NOMO-1 (cell line): Measurements from ENCODE around the gene CHRNA1.

Experiments
- DNase-seq, 2 experiments: peaks; one replicate each; lab custom pipeline; 2025; ENCODE audit not compliant: unreplicated experiment in 2 of 2; lab: John Stamatoyannopoulos, UW

CHRNA1 gene

DNA sequence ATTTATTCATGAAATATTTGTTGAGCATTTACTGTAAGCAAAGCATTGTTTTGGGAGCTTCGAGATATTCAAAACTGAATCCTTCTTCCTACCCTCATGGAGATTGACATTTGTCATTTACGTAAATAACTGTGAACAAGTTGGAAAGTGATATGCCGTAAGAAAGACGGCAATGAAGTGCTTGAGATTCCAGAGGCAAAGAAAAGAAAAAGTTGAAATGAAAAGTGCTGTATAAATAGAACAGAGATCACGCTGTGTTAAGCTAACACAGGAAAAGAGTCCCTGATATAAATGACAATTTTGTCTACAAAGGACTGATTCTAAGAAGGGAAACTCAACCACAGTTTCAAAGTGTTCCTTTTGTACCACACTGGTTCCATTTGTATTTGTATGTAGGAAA is 1.8 kb downstream of the CHRNA1 start:
- no peak for DNase-seq

- no peak for DNase-seq
Observed at GRCh38 chr2:174761837-174762236, 2.4 kb downstream of the CHRNA1 start.

- DNase-seq, result no peak
Observed at GRCh38 chr2:174760845-174761473, 3.3 kb downstream of the CHRNA1 start.

DNA sequence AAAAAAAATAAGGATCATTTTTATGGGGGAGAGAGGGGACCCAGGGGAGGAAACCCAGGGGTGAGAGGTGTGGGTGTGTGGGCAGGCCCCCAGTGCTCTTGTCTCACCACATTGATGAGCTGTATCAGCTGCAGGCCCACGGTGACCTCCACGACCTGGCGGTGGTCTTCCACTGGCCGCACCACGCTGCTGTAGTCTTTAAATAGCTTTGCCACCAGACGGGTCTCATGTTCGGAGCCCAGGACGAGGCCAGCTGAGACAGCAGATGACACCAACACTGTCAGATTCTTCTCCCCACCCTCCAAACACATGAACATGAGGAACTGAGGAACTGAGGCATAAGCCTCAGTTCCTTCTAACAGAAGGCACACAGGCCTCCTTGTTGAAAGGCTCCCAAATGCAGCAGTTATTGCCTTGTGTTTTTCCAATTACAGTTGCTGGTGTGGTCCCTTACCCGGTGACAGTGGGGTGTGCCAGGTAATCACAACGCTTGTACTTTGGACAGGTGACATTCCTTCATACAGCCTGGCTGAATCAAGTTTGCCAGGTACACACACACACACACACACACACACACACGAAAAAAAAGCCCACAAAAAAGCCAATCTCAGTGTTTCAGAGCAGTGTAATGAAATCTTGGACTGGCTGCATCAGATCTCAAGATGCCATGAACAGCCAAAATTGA is 4.7 kb downstream of the CHRNA1 start:
- DNase-seq, result no peak

DNA sequence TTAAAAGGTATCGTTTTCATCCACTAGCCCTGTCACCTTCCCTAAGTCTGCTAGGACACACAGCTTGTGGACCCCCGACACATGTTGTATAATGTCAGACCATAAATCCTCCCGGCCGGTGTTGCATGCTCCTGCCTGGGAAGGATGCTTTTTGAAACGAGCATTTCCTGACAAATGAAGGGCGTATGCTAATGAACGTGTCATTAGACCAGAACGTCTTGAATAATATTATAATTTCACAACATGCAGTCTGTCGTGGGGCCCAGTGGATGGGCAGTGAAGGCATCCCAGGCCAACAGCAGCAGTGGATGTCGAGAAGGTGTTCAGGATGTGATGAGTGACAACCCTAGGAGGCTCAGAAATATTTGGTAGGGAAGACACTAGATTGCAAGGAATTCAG is 7.5 kb downstream of the CHRNA1 start:
- DNase-seq, result no peak

GRCh38 chr2:174753038-174753633 is 11.1 kb downstream of the CHRNA1 start:
- no peak for DNase-seq

GRCh38 chr2:174752403-174753037 is 11.8 kb downstream of the CHRNA1 start:
- DNase-seq, result no peak

DNA sequence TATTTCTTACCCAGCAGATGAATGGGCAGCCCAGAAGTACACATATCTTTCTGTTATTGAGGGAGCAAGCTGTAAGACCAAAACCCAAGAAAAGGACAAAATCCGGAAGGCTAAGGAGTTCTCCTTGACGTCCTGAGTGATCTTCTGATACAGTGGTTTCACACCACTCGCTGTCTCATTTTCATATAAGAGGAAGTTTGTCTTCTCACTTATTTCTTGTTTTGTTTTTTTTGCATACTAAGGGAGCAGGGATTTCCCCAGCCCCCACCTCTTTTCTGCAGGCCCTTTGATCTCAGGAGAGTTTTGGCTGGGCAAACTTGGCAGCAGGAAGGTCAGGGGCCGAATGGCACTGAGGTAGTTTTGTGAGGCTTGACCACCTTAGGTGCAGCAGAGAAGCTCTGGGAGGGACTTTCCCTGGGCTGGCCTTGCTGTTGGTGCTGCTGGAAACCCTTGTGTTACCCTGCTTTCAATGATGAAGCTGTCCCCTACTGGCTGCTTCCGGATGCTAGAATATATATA is 13.3 kb downstream of the CHRNA1 start:
- DNase-seq, result peak; percentile 1 to 42

DNA sequence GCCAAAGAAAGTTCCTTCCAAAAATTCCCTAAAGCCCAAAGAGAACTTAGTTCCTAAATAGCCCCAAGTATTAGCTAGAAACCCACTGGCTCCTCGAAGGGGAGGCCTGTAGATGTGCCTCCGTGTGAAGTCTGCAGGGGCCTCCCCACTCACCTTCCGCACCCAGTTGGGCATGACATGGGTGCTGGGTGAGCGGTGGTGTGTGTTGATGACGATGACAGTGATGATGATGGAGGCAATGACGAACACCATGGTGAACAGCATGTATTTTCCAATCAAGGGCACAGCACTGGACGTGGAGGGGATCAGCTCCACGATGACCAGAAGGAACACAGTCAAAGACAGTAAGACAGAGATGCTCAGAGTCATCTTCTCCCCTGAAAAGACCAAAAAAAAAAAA is 14.5 kb downstream of the CHRNA1 start:
- DNase-seq, result no peak

GRCh38 chr2:174748948-174749347 is 15.3 kb downstream of the CHRNA1 start:
- peak; percentile 5 to 35 for DNase-seq

DNA sequence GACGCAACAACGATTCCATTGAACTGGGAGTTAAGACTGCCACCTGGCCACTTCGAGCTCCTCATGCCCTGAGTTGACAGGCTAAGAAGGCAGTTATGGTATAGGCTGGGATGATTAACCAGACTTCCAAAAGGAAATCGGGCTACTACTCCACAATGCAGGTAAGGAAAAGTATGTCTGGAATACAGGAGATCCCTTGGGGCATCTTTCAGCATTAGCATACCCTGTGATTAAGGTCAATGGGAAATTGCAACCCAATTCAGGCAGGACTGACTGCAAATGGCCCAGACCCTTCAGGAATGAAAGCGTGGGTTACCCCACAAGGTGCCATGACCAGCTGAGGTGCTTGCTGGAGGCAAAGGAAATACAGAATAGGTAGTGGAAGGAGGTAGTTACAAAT is 19.1 kb downstream of the CHRNA1 start:
- no peak for DNase-seq

DNA sequence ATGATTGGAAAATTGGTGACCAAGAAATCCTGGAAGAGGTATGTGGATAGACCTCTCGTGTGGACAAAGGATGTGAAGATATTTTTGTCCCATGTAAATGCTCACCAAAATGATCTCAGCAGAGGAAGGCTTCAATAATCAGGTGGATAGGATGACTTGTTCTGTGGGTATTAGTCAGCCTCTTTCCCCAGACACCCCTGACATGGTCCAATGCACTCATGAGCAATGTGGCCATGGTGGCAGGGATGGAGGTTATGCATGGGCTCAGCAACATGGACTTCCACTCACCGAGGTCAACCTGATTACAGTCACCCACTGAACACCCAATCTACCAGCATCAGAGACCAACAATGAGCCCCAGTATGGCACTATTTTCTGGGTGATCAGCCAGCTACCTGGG is 20.2 kb downstream of the CHRNA1 start:
- no peak for DNase-seq

GRCh38 chr2:174740721-174741120 is 23.6 kb downstream of the CHRNA1 start:
- DNase-seq, result no peak

DNA sequence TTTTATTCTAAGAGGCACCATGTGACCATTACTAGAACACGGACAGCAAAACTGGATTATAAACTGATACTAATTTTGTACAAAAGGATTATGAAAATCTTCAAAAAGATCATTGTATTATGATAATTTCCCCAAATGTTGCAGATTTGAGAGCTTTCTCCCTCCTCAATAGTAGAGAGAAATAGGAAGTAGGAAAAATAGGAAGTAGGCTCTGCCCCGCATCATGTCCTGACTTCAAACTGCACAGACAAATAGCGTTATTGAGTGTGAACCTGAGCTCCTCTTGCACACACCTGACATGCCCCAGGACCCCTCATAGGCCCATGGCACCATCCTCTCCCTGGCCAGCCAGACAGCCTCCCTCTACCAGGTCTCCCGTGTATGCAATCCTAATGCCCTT is 25.4 kb downstream of the CHRNA1 start:
- DNase-seq, result peak; percentile 3 to 27

DNA sequence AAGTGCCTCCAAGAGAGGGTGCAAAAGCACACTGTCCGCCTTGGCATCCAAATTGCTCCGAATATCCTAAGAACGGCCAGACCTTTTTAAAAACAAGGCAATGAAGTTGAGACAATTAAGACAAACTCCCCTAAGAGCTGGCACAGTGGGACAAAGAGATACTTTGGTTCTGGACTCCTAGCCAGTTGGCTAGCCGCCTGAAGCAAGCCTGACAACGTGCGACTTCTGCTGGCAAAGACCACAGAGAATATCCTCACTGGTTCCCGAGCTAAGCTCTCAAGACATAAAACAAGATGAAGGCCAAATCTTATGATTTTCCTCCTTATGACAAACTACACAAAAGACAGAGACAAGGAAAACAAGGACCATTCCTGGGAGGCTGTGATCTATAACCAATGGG is 32.7 kb downstream of the CHRNA1 start:
- DNase-seq, result no peak

GRCh38 chr2:174730698-174731018 is 33.6 kb downstream of the CHRNA1 start:
- DNase-seq, result no peak

DNA sequence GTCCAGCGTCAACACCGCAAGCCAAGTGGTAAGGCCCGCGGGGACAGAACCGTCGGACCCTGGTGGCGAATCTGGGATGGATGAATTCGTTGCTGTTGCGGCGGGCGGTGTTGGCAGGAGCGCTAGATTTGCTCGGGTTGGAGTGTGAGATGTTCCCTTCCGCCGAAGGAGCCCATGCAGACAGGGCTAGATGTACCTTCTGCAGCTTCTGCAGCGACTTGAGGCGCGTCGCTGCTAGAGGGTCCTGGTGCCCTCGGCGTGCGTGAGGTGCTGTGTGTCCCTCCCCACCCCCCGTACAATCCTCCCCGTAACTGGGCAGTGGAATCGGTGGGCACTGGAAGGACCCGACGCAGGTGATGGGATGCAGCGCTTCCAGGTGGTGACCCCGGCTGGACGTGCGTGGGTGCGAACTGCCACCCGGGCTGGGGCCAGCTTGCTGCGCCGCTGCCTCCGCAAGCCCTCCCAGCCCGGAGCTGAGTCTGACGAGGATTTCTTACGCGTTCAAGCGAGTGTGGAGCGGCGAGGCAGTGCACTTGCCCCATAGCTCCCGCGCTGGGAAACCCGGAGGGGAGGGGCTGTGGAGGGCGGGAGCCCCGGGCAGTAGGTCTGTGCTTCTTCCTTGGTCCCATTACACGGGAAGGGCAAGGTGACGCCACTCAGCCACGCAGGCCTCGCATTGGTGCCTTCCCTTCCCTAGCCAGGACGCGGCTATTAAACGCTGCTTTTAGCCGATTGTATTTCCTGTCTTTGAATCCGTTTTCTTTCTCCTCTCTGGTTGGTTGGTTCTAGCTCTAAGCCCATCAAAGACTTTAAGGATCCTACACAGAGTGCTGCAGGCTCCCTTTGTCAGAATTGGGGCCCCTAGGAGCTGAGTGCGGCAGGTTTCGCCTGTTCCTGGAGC is 34.2 kb downstream of the CHRNA1 start:
- DNase-seq, result no peak

- DNase-seq, result no peak
Observed at GRCh38 chr2:174728096-174728495, 36.2 kb downstream of the CHRNA1 start.

DNA sequence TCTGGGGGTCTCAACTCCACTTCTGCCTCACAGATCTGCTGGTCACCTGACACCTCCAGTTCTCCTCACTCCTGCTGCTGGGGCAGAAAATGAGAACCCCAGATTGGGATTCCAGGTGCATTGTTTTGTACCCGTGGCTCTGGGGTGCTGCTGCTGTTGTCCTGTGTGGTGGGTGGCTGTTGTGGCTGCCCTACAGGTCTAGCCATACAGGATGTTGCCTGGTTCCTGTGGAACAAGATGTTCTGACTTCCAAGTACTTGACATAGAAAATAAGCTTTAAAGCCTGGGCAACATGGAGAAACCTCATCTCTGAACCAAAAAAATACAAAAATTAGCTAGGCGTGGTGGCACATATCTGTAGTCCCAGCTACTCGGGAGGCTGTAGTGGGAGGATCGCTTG is 38.1 kb downstream of the CHRNA1 start:
- no peak for DNase-seq

DNA sequence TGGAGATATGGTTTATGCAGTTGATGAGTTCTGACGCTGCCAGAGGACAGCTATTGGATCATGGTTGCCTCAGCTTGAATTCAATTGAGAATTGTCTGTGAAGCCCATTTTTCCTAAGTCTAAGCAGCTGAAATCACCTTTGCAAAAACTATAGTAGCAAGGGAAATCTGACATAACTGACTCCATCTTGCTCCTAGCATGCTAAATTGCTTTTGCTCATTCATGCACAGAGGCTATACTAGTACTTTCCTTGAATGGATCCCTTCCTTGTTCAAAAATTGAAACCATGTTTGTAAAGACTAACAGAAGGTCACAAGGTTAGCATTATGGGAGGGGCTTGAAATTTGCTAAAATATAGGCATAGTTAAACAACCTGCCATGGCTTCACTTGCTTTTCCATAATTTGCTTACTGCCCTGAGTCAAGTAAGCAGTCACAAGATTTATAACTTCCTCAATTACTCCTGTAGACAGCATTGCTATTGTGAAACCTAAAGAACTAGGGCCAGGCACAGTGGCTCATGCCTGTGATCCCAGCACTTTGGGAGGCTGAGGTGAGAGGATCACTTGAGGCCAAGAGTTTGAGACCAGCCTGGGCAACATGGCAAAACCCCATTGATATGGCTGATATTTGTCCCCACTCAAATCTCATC is 41.2 kb downstream of the CHRNA1 start:
- peak; percentile 77 to 92 for DNase-seq
